Mesenchymal stem cell (in vitro differentiated cells and primary cell): ENCODE measurements around the gene MTFR1L.

Experiments
- DNase-seq: peaks from one replicate; pipeline ENCODE4 v3.0.0-alpha.2; 2013
- H2AFZ ChIP-seq: one replicate; pipeline ENCODE4 v1.6.1; 2013; ENCODE audit warnings: low read depth, mild to moderate bottlenecking, control low read depth, inconsistent platforms, low read length, moderate library complexity
- H2AK5ac ChIP-seq: 2 replicates; pipeline ENCODE4 v1.6.1; 2013; ENCODE audit warnings: low read length, moderate library complexity, mild to moderate bottlenecking, inconsistent platforms; ENCODE audit not compliant: severe bottlenecking
- H2BK120ac ChIP-seq: one replicate; pipeline ENCODE4 v1.6.1; 2013; ENCODE audit warnings: low read depth, mild to moderate bottlenecking, inconsistent platforms, low read length, moderate library complexity
- H2BK12ac ChIP-seq, 2 experiments: one replicate each; pipeline ENCODE4 v1.6.1; 2013; ENCODE audit warnings: inconsistent platforms in 2 of 2, low read length in 2 of 2, mild to moderate bottlenecking in 2 of 2, moderate library complexity in 2 of 2, control low read depth in 1 of 2
- H2BK15ac ChIP-seq: one replicate; pipeline ENCODE4 v1.6.1; 2013; ENCODE audit warnings: mild to moderate bottlenecking, low read depth, inconsistent platforms; ENCODE audit not compliant: poor library complexity, severe bottlenecking
- H2BK5ac ChIP-seq: 2 replicates; pipeline ENCODE4 v1.6.1; 2013; ENCODE audit warnings: low read depth, mild to moderate bottlenecking, low read length, control low read depth, inconsistent platforms; ENCODE audit not compliant: poor library complexity, severe bottlenecking
- H3K14ac ChIP-seq, 2 experiments: one replicate each; pipeline ENCODE4 v1.6.1; 2013; ENCODE audit warnings: inconsistent platforms in 2 of 2, low read length in 2 of 2, control low read depth in 1 of 2, mild to moderate bottlenecking in 1 of 2, moderate library complexity in 1 of 2
- H3K18ac ChIP-seq, 2 experiments: one replicate each; pipeline ENCODE4 v1.6.1; 2013; ENCODE audit warnings: inconsistent platforms in 2 of 2, low read length in 2 of 2, control low read depth in 1 of 2, low read depth in 1 of 2, mild to moderate bottlenecking in 1 of 2
- H3K23ac ChIP-seq, 2 experiments: one replicate each; pipeline ENCODE4 v1.6.1; 2013; ENCODE audit warnings: inconsistent platforms in 2 of 2, low read length in 2 of 2, mild to moderate bottlenecking in 2 of 2, moderate library complexity in 2 of 2, control low read depth in 1 of 2
- H3K27ac ChIP-seq: 2 replicates; pipeline ENCODE4 v1.5.1; 2013; ENCODE audit warnings: mild to moderate bottlenecking, moderate library complexity, low read length, control low read depth, inconsistent platforms; ENCODE audit not compliant: poor library complexity, severe bottlenecking
- H3K27me3 ChIP-seq, 2 experiments: 2 replicates each; pipeline versions ENCODE4 v1.6.1 to v1.7.0; 2013; ENCODE audit warnings: low read length in 2 of 2, mild to moderate bottlenecking in 2 of 2, moderate library complexity in 2 of 2, control low read depth in 1 of 2, inconsistent platforms in 1 of 2; ENCODE audit not compliant: control insufficient read depth in 1 of 2, insufficient read depth in 1 of 2
- H3K36me3 ChIP-seq, 2 experiments: 2 replicates each; pipeline versions ENCODE4 v1.6.1 to v1.7.0; 2013; ENCODE audit warnings: low read length in 2 of 2, control low read depth in 1 of 2, inconsistent platforms in 1 of 2, low read depth in 1 of 2, mild to moderate bottlenecking in 1 of 2; ENCODE audit not compliant: insufficient read depth in 2 of 2, control insufficient read depth in 1 of 2
- H3K4ac ChIP-seq, 2 experiments: one replicate each; pipeline ENCODE4 v1.6.1; 2013; ENCODE audit warnings: inconsistent platforms in 2 of 2, low read length in 2 of 2, mild to moderate bottlenecking in 2 of 2, moderate library complexity in 2 of 2, control low read depth in 1 of 2, low read depth in 1 of 2
- H3K4me1 ChIP-seq: 2 replicates; pipeline ENCODE4 v1.6.1; 2013; ENCODE audit warnings: low read depth, low read length, control low read depth; ENCODE audit not compliant: control insufficient read depth, insufficient read depth
- H3K4me2 ChIP-seq: 2 replicates; pipeline ENCODE4 v1.6.1; 2013; ENCODE audit warnings: low read length, mild to moderate bottlenecking, inconsistent platforms; ENCODE audit not compliant: poor library complexity, severe bottlenecking
- H3K4me3 ChIP-seq, 2 experiments: 2 replicates each; pipeline versions ENCODE4 v1.5.1 to v1.7.0; 2013; ENCODE audit warnings: low read length in 2 of 2, mild to moderate bottlenecking in 2 of 2, control low read depth in 1 of 2, low read depth in 1 of 2; ENCODE audit not compliant: insufficient read depth in 1 of 2
- H3K79me1 ChIP-seq: replicated peaks from 2 replicates; pipeline ENCODE4 v1.6.1; 2013; ENCODE audit warnings: mild to moderate bottlenecking, control low read depth, low read length, inconsistent platforms; ENCODE audit not compliant: poor library complexity, severe bottlenecking
- H3K9ac ChIP-seq: 2 replicates; pipeline ENCODE4 v1.7.0; 2013; ENCODE audit warnings: mild to moderate bottlenecking, low read length, moderate library complexity
- H3K9me3 ChIP-seq: 2 replicates; pipeline ENCODE4 v1.7.0; 2013; ENCODE audit warnings: mild to moderate bottlenecking, low read length; ENCODE audit not compliant: control insufficient read depth
- H4K8ac ChIP-seq: one replicate; pipeline ENCODE4 v1.6.1; 2013; ENCODE audit warnings: inconsistent platforms, mild to moderate bottlenecking, low read length, moderate library complexity
- H4K91ac ChIP-seq: one replicate; pipeline ENCODE4 v1.6.1; 2013; ENCODE audit warnings: mild to moderate bottlenecking, low read length, inconsistent platforms
- WGBS: methylation state at CpG from one replicate; pipeline ENCODE4 v1.1.7; 2013; ENCODE audit warnings: mixed read lengths; 5-methylcytosine and 5-hydroxymethylcytosine counted together

Gene MTFR1L

GRCh38 chr1:25878690-25879089, 58.9 kb downstream of the MTFR1L start:
- Histone ChIP-seq H2BK5ac (no peak overlapping the region), H2BK12ac (no peak overlapping the region), H3K4ac (no peak overlapping the region), H3K36me3 (no peaks in the 10 kb centered on the region), H3K18ac (no peak overlapping the region), H3K79me1 (peaks cover 8% of the 10 kb centered on the region), H2AFZ (no peak overlapping the region), H2AK5ac (no peak overlapping the region), H4K8ac (no peak overlapping the region), H3K4me3 (no peak overlapping the region), H3K4me2 (no peak overlapping the region), H4K91ac (no peak overlapping the region), H3K9ac (no peak overlapping the region), H3K23ac (no peak overlapping the region), H3K14ac (no peak overlapping the region), H3K4me1 (peaks cover 11% of the 10 kb centered on the region), H2BK120ac (no peak overlapping the region), H3K27ac (no peak overlapping the region), H2BK15ac (no peak overlapping the region), H3K27me3 (peaks cover 0 to 2% of the 10 kb centered on the region in 2 experiments), H3K9me3 (no peaks in the 10 kb centered on the region)
- 94% methylated on average over 5 of the region's 5 CpGs for WGBS
- DNase-seq = no peak

- Histone ChIP-seq H3K9ac (no peak overlapping the region), H2BK12ac (no peak overlapping the region), H3K4me3 (no peak overlapping the region), H2AFZ (no peak overlapping the region), H3K4me2 (no peak overlapping the region), H3K27ac (no peak overlapping the region), H3K23ac (no peak overlapping the region), H3K18ac (no peak overlapping the region), H3K27me3 (peaks cover 0 to 2% of the 10 kb centered on the region in 2 experiments), H2BK120ac (no peak overlapping the region), H3K4ac (no peak overlapping the region), H4K91ac (no peak overlapping the region), H3K9me3 (no peaks in the 10 kb centered on the region), H2BK15ac (no peak overlapping the region), H2AK5ac (no peak overlapping the region), H3K79me1 (peaks cover 2% of the 10 kb centered on the region), H3K4me1 (peaks cover 5% of the 10 kb centered on the region), H3K14ac (no peak overlapping the region), H2BK5ac (no peak overlapping the region), H4K8ac (no peak overlapping the region), H3K36me3 (no peaks in the 10 kb centered on the region)
- DNase-seq = no peak
- 84% methylated on average over 2 of the region's 2 CpGs for WGBS
Observed at GRCh38 chr1:25879675-25880074, 59.9 kb downstream of the MTFR1L start.

- H2BK15ac ChIP-seq = no peak overlapping the region
- no peak overlapping the region for H2AFZ ChIP-seq
- WGBS = 96% methylated on average over 5 of the region's 5 CpGs
- H3K9ac ChIP-seq = no peak overlapping the region
- H2BK12ac ChIP-seq = no peak overlapping the region
- no peak overlapping the region for H3K4ac ChIP-seq
- H3K36me3 ChIP-seq = peaks cover 0 to 6% of the 10 kb centered on the region in 2 experiments
- H3K14ac ChIP-seq = no peak overlapping the region
- H3K27ac ChIP-seq = no peak overlapping the region
- H3K79me1 ChIP-seq = no peaks in the 10 kb centered on the region
- no peak for DNase-seq
- H4K91ac ChIP-seq = no peak overlapping the region
- no peak overlapping the region for H3K4me2 ChIP-seq
- no peak overlapping the region for H2AK5ac ChIP-seq
- no peak overlapping the region for H2BK5ac ChIP-seq
- H3K9me3 ChIP-seq = no peaks in the 10 kb centered on the region
- peaks cover 0 to 2% of the 10 kb centered on the region in 2 experiments for H3K27me3 ChIP-seq
- no peak overlapping the region for H4K8ac ChIP-seq
- no peak overlapping the region for H3K18ac ChIP-seq
- H2BK120ac ChIP-seq = no peak overlapping the region
- H3K23ac ChIP-seq = no peak overlapping the region
- H3K4me3 ChIP-seq = no peak overlapping the region
- peaks cover 2% of the 10 kb centered on the region for H3K4me1 ChIP-seq
Observed at GRCh38 chr1:25880518-25880917, 60.8 kb downstream of the MTFR1L start.

- no peak for DNase-seq
- Histone ChIP-seq H3K9me3 (no peaks in the 10 kb centered on the region), H3K4me2 (no peak overlapping the region), H3K14ac (no peak overlapping the region), H3K4me3 (no peak overlapping the region), H3K18ac (no peak overlapping the region), H2BK5ac (no peak overlapping the region), H3K9ac (no peak overlapping the region), H3K27me3 (peaks cover 0 to 2% of the 10 kb centered on the region in 2 experiments), H2AK5ac (no peak overlapping the region), H3K4ac (no peak overlapping the region), H2BK15ac (no peak overlapping the region), H4K91ac (no peak overlapping the region), H3K79me1 (no peaks in the 10 kb centered on the region), H4K8ac (no peak overlapping the region), H3K36me3 (peaks cover 0 to 6% of the 10 kb centered on the region in 2 experiments), H2BK12ac (no peak overlapping the region), H3K23ac (no peak overlapping the region), H2AFZ (no peak overlapping the region), H2BK120ac (no peak overlapping the region), H3K27ac (no peak overlapping the region), H3K4me1 (peaks cover 2% of the 10 kb centered on the region)
- WGBS = 93% methylated on average over 11 of the region's 11 CpGs
Observed at GRCh38 chr1:25881266-25881665, 61.5 kb downstream of the MTFR1L start.
